ENCODE measurements around the gene SERTM1.

DNA sequence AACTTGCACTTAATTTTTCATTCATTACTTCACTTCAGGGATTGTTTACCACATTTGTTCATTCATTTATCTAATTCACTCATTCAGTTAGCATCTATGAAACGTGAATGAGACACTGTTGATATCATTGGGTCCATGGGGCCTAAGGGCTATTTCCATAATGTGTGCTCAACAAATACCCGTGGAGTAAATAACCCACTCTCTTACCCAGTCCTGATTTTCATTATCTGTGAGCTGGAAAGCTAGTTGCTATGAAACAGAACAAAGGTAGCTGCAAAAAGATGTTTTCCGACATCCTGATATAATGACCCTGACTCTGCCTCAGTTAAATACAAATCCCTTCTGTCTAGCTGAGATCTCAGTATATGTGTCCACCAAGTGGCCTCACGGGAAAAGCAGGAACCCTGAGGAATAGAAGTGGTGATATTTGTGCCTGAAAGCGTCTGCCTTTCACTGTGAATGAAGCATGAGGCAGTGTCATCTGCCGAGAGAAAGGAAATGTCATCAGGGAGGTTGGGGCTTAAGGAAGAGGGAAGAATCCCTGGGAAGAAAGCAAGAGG is 63.8 kb downstream of the SERTM1 start:
- TF ChIP-seq CREB1 (IDR thresholded peaks at IDR 0.05; ENCODE audit: low read depth): no peak
- TF ChIP-seq, protein P1, sequence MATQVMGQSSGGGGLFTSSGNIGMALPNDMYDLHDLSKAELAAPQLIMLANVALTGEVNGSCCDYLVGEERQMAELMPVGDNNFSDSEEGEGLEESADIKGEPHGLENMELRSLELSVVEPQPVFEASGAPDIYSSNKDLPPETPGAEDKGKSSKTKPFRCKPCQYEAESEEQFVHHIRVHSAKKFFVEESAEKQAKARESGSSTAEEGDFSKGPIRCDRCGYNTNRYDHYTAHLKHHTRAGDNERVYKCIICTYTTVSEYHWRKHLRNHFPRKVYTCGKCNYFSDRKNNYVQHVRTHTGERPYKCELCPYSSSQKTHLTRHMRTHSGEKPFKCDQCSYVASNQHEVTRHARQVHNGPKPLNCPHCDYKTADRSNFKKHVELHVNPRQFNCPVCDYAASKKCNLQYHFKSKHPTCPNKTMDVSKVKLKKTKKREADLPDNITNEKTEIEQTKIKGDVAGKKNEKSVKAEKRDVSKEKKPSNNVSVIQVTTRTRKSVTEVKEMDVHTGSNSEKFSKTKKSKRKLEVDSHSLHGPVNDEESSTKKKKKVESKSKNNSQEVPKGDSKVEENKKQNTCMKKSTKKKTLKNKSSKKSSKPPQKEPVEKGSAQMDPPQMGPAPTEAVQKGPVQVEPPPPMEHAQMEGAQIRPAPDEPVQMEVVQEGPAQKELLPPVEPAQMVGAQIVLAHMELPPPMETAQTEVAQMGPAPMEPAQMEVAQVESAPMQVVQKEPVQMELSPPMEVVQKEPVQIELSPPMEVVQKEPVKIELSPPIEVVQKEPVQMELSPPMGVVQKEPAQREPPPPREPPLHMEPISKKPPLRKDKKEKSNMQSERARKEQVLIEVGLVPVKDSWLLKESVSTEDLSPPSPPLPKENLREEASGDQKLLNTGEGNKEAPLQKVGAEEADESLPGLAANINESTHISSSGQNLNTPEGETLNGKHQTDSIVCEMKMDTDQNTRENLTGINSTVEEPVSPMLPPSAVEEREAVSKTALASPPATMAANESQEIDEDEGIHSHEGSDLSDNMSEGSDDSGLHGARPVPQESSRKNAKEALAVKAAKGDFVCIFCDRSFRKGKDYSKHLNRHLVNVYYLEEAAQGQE (IDR thresholded peaks at IDR 0.05; ENCODE audit: low read depth): no peak
- no peak for TF ChIP-seq EP300 (IDR thresholded peaks at IDR 0.05; ENCODE audit: borderline replicate concordance)
- TF ChIP-seq YY1 (IDR thresholded peaks at IDR 0.05; ENCODE audit: low read depth): no peak
- TF ChIP-seq NFIC (IDR thresholded peaks at IDR 0.05): no peak
- no peak for TF ChIP-seq TCF12 (IDR thresholded peaks at IDR 0.05; ENCODE audit: low read depth)
